ENCODE data around the gene GNPTAB. TPM values are rescaled to one million over a fixed set of nuclear protein-coding genes. Genes with fewer than 3 reads are reported as not detected.
A peak's percentile ranks its signal among the peaks of the same experiment; 100 is the strongest.

The GNPTAB gene
- total and polyA plus RNA-seq, 2 of the 13 experiments (the other 11 are each of a cell fraction or from before 2014, with no cell fraction given): 13.6 to 19.4 TPM

DNA sequence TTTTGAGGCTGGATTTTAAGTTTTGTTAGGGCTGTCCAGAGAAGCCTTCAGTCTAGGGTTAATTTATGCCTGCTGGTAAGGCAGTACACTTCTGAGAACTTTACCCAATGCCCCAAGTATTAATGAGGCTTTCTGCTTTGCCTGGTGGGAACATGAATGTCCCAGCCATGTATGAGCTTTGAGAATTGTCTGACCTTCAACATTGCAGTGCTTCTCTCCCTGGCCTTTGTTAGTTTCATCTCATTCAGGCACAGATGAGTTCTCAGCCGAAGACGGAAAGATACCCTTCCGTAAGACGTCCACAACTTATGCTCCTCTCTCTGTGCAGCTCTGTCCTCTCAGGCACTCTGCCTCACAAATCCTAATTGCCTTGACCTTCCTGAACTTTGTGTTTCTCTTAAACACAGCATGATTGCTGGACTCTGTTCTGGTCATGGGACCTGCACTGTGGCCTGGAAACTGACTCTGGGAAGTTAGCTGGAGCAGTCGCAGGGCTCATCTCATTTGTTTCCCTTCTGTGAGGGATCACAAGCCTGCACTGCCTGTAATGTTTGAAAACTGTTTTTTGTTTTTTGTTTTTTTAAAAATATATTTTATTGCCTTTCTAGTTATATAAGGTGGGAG, 117.6 kb downstream of the GNPTAB start (continued):
- 0 out of 2 replicates have a peak, but pooled peaks have one; percentile 53 for TF ChIP-seq ZKSCAN8 (CRISPR knock-in tag; IDR thresholded peaks at IDR 0.05; ENCODE audit: borderline replicate concordance)
- TF ChIP-seq, protein P1, sequence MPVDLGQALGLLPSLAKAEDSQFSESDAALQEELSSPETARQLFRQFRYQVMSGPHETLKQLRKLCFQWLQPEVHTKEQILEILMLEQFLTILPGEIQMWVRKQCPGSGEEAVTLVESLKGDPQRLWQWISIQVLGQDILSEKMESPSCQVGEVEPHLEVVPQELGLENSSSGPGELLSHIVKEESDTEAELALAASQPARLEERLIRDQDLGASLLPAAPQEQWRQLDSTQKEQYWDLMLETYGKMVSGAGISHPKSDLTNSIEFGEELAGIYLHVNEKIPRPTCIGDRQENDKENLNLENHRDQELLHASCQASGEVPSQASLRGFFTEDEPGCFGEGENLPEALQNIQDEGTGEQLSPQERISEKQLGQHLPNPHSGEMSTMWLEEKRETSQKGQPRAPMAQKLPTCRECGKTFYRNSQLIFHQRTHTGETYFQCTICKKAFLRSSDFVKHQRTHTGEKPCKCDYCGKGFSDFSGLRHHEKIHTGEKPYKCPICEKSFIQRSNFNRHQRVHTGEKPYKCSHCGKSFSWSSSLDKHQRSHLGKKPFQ (CRISPR knock-in tag; IDR thresholded peaks at IDR 0.05; ENCODE audit: insufficient replicate concordance): no peak
- no peak for TF ChIP-seq FOXC1 (CRISPR knock-in tag; IDR thresholded peaks at IDR 0.05; ENCODE audit: borderline replicate concordance)
- TF ChIP-seq, protein P2, sequence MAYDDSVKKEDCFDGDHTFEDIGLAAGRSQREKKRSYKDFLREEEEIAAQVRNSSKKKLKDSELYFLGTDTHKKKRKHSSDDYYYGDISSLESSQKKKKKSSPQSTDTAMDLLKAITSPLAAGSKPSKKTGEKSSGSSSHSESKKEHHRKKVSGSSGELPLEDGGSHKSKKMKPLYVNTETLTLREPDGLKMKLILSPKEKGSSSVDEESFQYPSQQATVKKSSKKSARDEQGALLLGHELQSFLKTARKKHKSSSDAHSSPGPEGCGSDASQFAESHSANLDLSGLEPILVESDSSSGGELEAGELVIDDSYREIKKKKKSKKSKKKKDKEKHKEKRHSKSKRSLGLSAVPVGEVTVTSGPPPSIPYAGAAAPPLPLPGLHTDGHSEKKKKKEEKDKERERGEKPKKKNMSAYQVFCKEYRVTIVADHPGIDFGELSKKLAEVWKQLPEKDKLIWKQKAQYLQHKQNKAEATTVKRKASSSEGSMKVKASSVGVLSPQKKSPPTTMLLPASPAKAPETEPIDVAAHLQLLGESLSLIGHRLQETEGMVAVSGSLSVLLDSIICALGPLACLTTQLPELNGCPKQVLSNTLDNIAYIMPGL (CRISPR knock-in tag; IDR thresholded peaks at IDR 0.05; ENCODE audit: borderline replicate concordance in 1 of 2, low read depth in 1 of 2): peak; percentile 40 to 50; a peak in 1 of 4 replicates
- peak; percentile 63; the same call in 1 of the 2 replicates for TF ChIP-seq MIER2 (CRISPR knock-in tag; IDR thresholded peaks at IDR 0.05)
- no peak for TF ChIP-seq ZNF225 (CRISPR knock-in tag; IDR thresholded peaks at IDR 0.05)
- TF ChIP-seq ZNF12 (CRISPR knock-in tag; IDR thresholded peaks at IDR 0.05): no peak
- TF ChIP-seq, protein P3, sequence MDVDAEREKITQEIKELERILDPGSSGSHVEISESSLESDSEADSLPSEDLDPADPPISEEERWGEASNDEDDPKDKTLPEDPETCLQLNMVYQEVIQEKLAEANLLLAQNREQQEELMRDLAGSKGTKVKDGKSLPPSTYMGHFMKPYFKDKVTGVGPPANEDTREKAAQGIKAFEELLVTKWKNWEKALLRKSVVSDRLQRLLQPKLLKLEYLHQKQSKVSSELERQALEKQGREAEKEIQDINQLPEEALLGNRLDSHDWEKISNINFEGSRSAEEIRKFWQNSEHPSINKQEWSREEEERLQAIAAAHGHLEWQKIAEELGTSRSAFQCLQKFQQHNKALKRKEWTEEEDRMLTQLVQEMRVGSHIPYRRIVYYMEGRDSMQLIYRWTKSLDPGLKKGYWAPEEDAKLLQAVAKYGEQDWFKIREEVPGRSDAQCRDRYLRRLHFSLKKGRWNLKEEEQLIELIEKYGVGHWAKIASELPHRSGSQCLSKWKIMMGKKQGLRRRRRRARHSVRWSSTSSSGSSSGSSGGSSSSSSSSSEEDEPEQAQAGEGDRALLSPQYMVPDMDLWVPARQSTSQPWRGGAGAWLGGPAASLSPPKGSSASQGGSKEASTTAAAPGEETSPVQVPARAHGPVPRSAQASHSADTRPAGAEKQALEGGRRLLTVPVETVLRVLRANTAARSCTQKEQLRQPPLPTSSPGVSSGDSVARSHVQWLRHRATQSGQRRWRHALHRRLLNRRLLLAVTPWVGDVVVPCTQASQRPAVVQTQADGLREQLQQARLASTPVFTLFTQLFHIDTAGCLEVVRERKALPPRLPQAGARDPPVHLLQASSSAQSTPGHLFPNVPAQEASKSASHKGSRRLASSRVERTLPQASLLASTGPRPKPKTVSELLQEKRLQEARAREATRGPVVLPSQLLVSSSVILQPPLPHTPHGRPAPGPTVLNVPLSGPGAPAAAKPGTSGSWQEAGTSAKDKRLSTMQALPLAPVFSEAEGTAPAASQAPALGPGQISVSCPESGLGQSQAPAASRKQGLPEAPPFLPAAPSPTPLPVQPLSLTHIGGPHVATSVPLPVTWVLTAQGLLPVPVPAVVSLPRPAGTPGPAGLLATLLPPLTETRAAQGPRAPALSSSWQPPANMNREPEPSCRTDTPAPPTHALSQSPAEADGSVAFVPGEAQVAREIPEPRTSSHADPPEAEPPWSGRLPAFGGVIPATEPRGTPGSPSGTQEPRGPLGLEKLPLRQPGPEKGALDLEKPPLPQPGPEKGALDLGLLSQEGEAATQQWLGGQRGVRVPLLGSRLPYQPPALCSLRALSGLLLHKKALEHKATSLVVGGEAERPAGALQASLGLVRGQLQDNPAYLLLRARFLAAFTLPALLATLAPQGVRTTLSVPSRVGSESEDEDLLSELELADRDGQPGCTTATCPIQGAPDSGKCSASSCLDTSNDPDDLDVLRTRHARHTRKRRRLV (CRISPR knock-in tag; IDR thresholded peaks at IDR 0.05): no peak
- no peak for TF ChIP-seq ZNF33A (CRISPR knock-in tag; IDR thresholded peaks at IDR 0.05; ENCODE audit: borderline replicate concordance)
- no peak for TF ChIP-seq ZNF674 (CRISPR knock-in tag; IDR thresholded peaks at IDR 0.05; ENCODE audit: low read depth)
- TF ChIP-seq, protein P4, sequence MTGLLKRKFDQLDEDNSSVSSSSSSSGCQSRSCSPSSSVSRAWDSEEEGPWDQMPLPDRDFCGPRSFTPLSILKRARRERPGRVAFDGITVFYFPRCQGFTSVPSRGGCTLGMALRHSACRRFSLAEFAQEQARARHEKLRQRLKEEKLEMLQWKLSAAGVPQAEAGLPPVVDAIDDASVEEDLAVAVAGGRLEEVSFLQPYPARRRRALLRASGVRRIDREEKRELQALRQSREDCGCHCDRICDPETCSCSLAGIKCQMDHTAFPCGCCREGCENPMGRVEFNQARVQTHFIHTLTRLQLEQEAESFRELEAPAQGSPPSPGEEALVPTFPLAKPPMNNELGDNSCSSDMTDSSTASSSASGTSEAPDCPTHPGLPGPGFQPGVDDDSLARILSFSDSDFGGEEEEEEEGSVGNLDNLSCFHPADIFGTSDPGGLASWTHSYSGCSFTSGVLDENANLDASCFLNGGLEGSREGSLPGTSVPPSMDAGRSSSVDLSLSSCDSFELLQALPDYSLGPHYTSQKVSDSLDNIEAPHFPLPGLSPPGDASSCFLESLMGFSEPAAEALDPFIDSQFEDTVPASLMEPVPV (CRISPR knock-in tag; IDR thresholded peaks at IDR 0.05): no peak
- TF ChIP-seq, protein P5, sequence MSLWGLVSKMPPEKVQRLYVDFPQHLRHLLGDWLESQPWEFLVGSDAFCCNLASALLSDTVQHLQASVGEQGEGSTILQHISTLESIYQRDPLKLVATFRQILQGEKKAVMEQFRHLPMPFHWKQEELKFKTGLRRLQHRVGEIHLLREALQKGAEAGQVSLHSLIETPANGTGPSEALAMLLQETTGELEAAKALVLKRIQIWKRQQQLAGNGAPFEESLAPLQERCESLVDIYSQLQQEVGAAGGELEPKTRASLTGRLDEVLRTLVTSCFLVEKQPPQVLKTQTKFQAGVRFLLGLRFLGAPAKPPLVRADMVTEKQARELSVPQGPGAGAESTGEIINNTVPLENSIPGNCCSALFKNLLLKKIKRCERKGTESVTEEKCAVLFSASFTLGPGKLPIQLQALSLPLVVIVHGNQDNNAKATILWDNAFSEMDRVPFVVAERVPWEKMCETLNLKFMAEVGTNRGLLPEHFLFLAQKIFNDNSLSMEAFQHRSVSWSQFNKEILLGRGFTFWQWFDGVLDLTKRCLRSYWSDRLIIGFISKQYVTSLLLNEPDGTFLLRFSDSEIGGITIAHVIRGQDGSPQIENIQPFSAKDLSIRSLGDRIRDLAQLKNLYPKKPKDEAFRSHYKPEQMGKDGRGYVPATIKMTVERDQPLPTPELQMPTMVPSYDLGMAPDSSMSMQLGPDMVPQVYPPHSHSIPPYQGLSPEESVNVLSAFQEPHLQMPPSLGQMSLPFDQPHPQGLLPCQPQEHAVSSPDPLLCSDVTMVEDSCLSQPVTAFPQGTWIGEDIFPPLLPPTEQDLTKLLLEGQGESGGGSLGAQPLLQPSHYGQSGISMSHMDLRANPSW (CRISPR knock-in tag; IDR thresholded peaks at IDR 0.05; ENCODE audit: borderline replicate concordance): no peak
- no peak for TF ChIP-seq NRL (CRISPR knock-in tag; IDR thresholded peaks at IDR 0.05; ENCODE audit: borderline replicate concordance)
- no peak for TF ChIP-seq MTA3 (CRISPR knock-in tag; IDR thresholded peaks at IDR 0.05)
- TF ChIP-seq PHF21A (CRISPR knock-in tag; IDR thresholded peaks at IDR 0.05): peak; percentile 51; the same call in 1 of the 2 replicates
